ENCODE measurements around the gene MSX2. TPM values are rescaled to one million over a fixed set of nuclear protein-coding genes. Genes with fewer than 3 reads are reported as not detected.

MSX2 gene
- total RNA-seq, 1 experiment from 2014 or later, result 64.4 TPM

GRCh38 chr5:174721530-174722432 is 2.6 kb upstream of the MSX2 start:
- Mint-ChIP-seq H3K4me1 (ENCODE audit: low read depth, unreplicated experiment) (peaks cover 28% of the 10 kb centered on the region), H3K9me3 (ENCODE audit: unreplicated experiment) (no peaks in the 10 kb centered on the region), H3K36me3 (ENCODE audit: insufficient read depth, unreplicated experiment) (peaks cover 31% of the 10 kb centered on the region), H3K27ac (ENCODE audit: unreplicated experiment) (peak overlapping the region; percentile 20), H3K27me3 (ENCODE audit: insufficient read depth, unreplicated experiment) (no peaks in the 10 kb centered on the region), H3K4me3 (ENCODE audit: unreplicated experiment) (peak overlapping the region; percentile 71)
- Histone ChIP-seq H3K4me3 (ENCODE audit: low read depth, low read length) (peak overlapping the region; percentile 36), H3K36me3 (ENCODE audit: control insufficient read depth, insufficient read depth, low read length) (no peaks in the 10 kb centered on the region), H3K27me3 (replicated peaks; ENCODE audit: control insufficient read depth, insufficient read depth, low read length) (no peaks in the 10 kb centered on the region), H3K4me1 (peaks cover 44% of the 10 kb centered on the region), H3K9me3 (no peaks in the 10 kb centered on the region)
- no TSS peak for BruUV-seq (replicated peaks)
- ChIA-PET POLR2A (no interaction called here), CTCF (interaction anchor here (0.7 to 2.0 kb wide), 2 partner anchors 54 to 302 kb away, joined by 3 to 7 read pairs; no protein-coding TSS in a partner anchor)
- intact Hi-C loops (cut with micrococcal nuclease; ENCODE audit: unreplicated experiment), result loop anchor here (1.0 to 5.0 kb wide), 2 partner anchors 28 to 199 kb away; no protein-coding TSS in a partner anchor
- no peak for TF ChIP-seq CTCF (IDR thresholded peaks at IDR 0.05; ENCODE audit: insufficient read depth in 1 of 2, low read depth in 1 of 2, low read length in 1 of 2, severe bottlenecking in 1 of 2, unreplicated experiment in 1 of 2)
- no peak for DNase-seq

- no TSS peak for BruUV-seq (replicated peaks)
- peaks cover 38% of the 10 kb centered on the region for H3K36me3 Mint-ChIP-seq (ENCODE audit: insufficient read depth, unreplicated experiment)
- Histone ChIP-seq H3K27me3 (replicated peaks; ENCODE audit: control insufficient read depth, insufficient read depth, low read length) (no peaks in the 10 kb centered on the region), H3K9me3 (no peaks in the 10 kb centered on the region), H3K4me3 (ENCODE audit: low read depth, low read length) (no peak overlapping the region), H3K36me3 (ENCODE audit: control insufficient read depth, insufficient read depth, low read length) (no peaks in the 10 kb centered on the region), H3K4me1 (peaks cover 50% of the 10 kb centered on the region)
- intact Hi-C loops (cut with micrococcal nuclease; ENCODE audit: unreplicated experiment), result loop anchor here (5.0 kb wide), 1 partner anchor 200 kb away; no protein-coding TSS in a partner anchor
- no peak overlapping the region for H3K4me3 Mint-ChIP-seq (ENCODE audit: unreplicated experiment)
- no peak for TF ChIP-seq CTCF (IDR thresholded peaks at IDR 0.05; ENCODE audit: insufficient read depth in 1 of 2, low read depth in 1 of 2, low read length in 1 of 2, severe bottlenecking in 1 of 2, unreplicated experiment in 1 of 2)
- H3K27ac Mint-ChIP-seq (ENCODE audit: unreplicated experiment), result no peak overlapping the region
- no peak for DNase-seq
- ChIA-PET CTCF (no interaction called here), POLR2A (no interaction called here)
- no peaks in the 10 kb centered on the region for H3K27me3 Mint-ChIP-seq (ENCODE audit: insufficient read depth, unreplicated experiment)
- H3K9me3 Mint-ChIP-seq (ENCODE audit: unreplicated experiment), result no peaks in the 10 kb centered on the region
- H3K4me1 Mint-ChIP-seq (ENCODE audit: low read depth, unreplicated experiment), result peaks cover 35% of the 10 kb centered on the region
Measured at GRCh38 chr5:174722500-174722899, 1.9 kb upstream of the MSX2 start.

GRCh38 chr5:174723315-174723978 is 935 bp upstream of the MSX2 start:
- Histone ChIP-seq H3K4me1 (peaks cover 51% of the 10 kb centered on the region), H3K4me3 (ENCODE audit: low read depth, low read length) (peak overlapping the region; percentile 32), H3K27me3 (replicated peaks; ENCODE audit: control insufficient read depth, insufficient read depth, low read length) (no peaks in the 10 kb centered on the region), H3K9me3 (no peaks in the 10 kb centered on the region), H3K36me3 (ENCODE audit: control insufficient read depth, insufficient read depth, low read length) (no peaks in the 10 kb centered on the region)
- intact Hi-C loops (cut with micrococcal nuclease; ENCODE audit: unreplicated experiment), result loop anchor here (5.0 kb wide), 1 partner anchor 201 kb away; no protein-coding TSS in a partner anchor
- peak overlapping the region; percentile 93 for H3K4me3 Mint-ChIP-seq (ENCODE audit: unreplicated experiment)
- peaks cover 47% of the 10 kb centered on the region for H3K36me3 Mint-ChIP-seq (ENCODE audit: insufficient read depth, unreplicated experiment)
- ChIA-PET POLR2A (no interaction called here), CTCF (no interaction called here)
- no peaks in the 10 kb centered on the region for H3K9me3 Mint-ChIP-seq (ENCODE audit: unreplicated experiment)
- peaks cover 44% of the 10 kb centered on the region for H3K4me1 Mint-ChIP-seq (ENCODE audit: low read depth, unreplicated experiment)
- peak overlapping the region; percentile 91 for H3K27ac Mint-ChIP-seq (ENCODE audit: unreplicated experiment)
- BruUV-seq (replicated peaks), result TSS peak; percentile 79
- H3K27me3 Mint-ChIP-seq (ENCODE audit: insufficient read depth, unreplicated experiment), result no peaks in the 10 kb centered on the region
- no peak for TF ChIP-seq CTCF (IDR thresholded peaks at IDR 0.05; ENCODE audit: insufficient read depth in 1 of 2, low read depth in 1 of 2, low read length in 1 of 2, severe bottlenecking in 1 of 2, unreplicated experiment in 1 of 2)
- DNase-seq, result no peak

All from Caco-2 (cell line).